GM19395 (cell line): Measurements from ENCODE around the gene SEZ6L.

Experiments used
- ATAC-seq: cut with Tn5 transposase; IDR thresholded peaks from one replicate; pipeline ENCODE4 v1.9.1; 2021; ENCODE audit warnings: mild to moderate bottlenecking, moderate library complexity; ENCODE audit not compliant: unreplicated experiment

Gene SEZ6L

DNA sequence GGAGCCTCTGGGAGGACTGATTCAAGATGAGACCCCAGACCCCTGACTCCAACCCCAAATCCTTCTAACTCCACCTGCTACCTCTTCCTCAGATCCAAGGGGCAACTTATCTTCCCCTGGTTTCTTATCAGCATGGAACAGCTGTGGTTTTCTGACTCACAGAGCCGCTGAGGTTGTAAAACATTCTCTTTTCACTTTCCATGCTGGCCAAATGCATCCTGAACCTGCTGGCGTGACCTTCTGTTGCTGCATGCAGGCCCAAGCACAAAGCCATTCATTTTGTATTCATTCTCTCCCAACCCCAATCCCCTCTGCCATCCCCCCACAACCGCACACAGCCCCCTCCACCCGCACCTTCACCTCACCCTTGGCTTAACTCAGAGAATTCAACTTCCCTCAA lies 70.3 kb downstream of the SEZ6L start:
- ATAC-seq, result no peak

DNA sequence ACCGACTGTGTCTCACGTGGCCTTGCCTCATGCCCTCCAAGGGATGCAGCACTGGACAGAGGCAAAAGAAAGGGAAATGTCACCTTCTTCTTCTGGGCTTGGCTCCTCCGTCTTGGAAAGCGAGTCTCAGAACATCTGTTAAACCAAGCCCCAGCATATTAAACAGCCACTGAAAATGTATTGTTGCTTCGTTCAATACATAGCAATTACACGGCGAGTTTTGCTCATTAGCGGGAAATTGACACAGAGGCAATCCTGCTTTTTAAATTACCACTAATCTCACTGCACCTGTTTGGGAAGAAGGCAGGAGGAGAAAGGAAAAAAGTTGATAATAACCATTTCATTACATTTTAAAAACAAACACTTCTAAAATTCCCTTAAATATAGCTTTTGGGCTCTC lies 72.1 kb downstream of the SEZ6L start:
- ATAC-seq, result no peak

DNA sequence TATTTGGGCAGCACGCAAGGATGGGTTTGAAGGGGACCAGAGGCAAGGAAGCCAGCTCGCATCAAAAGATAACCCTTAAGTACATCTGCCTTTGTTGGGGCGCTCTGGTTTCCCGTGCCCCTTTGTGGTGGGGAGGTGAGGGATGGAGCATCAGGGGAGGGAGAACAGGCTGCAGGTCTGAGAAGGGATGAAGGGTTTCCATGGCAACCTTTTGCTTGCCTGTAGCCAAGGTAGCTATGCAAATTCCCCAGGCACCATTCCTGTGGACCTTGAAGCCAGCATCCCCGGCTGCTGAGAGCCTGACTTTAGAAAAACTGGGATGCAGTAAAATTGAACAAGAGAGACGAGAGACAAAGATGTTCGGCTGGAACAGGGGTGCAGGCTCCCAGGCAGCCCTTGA lies 75.7 kb downstream of the SEZ6L start:
- ATAC-seq, result no peak

DNA sequence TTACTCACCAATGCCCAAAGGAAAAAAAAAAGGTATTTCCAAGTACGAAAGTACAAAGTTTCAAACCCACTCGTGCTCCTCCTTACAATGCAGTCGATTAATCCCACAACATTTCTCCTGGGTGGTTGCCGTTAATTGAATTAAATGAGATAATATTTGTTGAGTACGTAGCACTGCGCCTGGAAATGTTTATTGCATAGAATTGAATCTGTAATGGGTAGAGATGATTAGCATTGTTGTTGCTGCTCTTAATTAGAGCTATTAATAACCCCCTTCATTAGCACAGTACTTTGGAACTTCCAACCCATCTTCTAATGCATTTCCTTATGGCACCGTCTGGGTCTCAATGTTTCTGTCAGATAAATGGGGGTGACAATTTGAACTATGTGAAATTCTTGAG lies 77.3 kb downstream of the SEZ6L start:
- ATAC-seq, result no peak

DNA sequence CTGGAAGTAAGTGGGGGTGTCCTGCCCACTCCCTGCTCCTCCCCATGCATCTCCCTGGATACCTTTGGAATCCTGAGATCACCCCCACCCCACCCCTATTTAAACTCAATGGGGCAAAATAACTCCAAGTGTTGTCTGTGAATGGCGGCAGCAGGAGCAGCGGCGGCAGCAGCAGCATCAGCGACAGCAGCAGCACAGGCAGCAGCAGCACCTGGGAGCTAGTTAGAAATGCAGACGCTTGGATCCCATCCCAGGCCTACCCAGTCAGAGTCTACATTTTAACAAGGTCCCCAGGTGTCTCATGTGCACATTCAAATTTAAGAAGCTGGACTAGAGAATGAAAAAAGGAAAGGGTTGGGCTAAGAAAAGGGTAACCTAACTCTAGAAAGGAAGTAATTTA lies 82.6 kb downstream of the SEZ6L start:
- no peak for ATAC-seq

DNA sequence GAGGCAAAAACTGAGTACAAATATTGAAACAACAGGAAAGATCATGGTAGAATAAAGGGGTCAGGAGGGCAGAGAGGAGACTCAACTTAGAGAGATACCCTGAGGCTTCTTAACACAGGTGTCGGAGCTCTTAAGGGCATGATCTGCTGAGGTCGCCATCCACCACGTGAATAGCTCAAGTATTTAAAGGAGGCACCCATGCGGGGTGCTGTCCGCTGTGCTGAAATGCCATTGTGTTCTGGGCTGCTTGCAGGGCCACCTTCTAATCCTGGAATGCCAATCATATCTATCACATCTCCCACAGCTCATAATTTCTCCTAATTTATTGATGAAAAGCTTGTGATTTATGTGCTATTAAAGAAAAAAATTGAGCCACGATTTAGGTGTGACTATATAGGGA lies 90.2 kb downstream of the SEZ6L start:
- ATAC-seq, result no peak

DNA sequence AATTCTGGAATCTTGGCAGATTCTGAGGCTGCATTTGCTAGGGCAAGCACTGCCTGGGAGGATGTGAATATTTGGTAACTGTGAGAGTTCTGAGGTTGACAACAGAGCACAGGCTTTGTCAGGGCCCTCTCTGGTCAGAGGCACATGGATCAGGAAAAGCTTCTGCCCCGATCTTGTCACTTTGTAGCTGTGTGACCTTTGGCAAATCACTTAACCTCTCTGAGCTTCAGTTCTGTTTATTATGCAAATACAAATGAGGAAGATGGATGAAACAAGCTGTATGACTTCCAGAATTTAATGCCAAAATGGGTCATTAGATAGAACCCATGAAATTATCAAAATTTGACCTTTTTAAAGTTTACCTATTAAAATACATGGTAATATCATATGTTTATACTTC lies 94.9 kb downstream of the SEZ6L start:
- no peak for ATAC-seq

DNA sequence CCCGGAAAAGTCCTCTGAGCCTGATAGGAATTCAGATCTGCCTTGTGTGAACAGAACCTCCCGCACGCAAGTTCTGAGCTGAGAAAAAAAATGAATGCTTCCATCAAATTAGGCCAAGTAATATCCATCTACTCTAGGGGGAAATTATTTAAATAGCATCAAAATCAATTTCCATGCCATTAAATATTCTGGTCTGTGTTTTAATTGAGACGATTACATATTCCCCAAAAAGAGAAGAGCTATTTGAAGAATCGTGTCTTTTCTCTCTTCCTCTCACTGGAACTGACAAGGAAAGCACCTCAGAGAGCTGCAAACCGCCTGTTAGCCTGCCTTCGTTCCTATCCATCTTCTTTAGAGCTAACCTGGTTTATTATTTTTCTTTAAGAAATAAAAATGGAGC lies 96.0 kb downstream of the SEZ6L start:
- ATAC-seq, result no peak

DNA sequence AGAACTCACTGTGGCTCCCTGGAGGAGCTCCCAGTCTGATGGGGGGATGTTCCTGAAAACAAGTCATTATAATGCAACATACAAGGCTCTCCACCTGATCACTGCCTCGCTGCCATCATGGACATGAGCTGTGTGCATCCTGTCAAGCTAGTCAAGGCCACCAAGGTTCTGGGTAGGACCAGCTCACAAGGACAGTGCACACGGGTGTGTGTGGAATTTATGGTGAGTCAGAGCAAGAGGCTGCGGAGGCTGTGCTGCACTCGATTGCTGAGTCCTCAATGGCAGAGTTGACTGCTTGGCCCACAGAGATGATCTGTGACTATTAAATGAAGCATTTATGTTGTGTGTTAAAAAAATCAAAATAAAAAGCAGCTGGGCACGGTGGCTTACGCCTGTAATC lies 96.6 kb downstream of the SEZ6L start:
- ATAC-seq, result no peak

DNA sequence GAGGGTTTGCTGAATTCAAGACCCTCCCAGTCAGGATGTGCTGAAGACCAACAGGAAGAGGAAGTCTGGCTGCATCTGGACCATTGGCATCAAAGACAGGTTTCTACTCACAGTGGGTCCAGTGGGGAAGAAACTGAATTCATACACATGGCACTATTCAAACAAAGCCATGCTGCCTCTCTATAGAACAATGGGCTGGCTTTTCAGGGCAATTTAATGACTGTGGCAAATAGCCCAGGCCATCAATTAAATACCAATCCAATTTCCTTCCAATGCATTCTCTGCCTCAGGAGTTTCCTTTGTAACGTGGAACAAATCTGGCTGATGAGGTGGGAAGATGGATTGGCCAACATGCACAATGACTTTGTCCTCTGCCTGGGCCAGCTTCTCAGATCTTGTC lies 98.6 kb downstream of the SEZ6L start:
- ATAC-seq, result no peak

DNA sequence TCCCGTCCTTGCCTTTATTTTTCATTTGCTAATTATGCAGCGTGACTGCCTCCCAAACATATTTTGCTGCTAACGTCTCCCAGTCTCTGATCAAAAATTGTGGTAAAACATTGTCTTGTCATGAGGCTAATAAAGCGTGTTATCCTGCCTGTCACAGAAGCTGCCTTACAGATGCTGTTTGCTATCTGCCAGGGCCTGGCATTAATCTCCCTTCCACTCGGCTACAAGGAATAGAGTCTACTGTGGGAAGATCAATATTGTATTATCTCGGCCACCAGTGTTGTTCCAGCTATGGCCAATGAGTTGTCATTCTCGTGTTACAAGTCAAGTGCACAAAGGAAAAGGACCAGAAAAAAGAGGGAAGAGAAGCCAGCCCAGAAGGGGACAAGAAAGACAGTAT lies 100.3 kb downstream of the SEZ6L start:
- no peak for ATAC-seq

DNA sequence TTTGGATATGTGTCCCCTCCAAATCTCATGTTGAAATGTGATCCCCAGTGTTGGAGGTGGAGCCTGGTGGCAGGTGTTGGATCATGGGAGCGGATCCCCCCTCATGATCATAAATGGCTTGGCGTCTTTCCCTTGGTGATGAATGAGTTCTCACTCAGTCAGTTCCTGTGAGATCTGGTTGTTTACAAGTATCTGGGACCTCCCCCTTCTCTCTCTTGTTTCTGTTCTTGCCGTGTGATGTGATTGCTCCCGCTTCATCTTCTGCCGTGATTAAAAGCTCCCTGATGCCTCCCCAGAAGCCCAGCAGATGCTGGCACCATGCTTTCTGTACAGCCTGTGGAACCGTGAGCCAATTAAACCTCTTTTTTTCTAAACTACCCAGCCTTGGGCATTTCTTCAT lies 102.2 kb downstream of the SEZ6L start:
- ATAC-seq, result no peak

DNA sequence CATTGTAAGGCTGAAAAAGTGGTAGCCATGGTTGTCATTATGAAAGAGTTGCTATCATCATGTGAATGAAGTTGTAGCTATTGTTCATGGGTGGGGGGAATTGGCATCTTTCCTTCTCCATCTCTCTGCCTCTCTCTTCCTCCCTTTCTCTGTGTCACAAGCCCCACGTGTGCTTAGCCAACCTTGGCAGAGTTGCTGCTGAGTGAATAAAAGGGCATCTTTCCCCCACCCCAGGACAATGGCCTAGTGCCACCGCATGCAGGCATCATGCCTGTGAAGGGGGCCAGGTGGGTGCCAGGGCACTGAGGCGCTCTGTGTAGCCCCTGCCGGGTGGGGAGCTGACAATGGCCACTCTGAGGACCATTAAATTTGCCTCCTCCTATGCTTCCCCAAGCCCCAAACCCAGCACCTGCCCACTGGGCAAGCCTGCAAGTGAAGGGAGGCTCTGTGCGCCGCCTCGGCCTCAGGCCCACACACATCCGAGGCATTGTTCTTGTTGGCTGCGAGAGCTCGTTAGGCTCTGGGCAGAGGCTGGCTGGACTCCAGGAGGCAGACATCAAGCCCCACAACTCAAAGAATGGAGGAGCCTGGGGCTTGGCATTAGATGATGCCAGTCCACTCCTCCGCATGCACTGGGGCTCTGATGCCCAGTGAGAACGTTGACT lies 103.9 kb downstream of the SEZ6L start:
- no peak for ATAC-seq

DNA sequence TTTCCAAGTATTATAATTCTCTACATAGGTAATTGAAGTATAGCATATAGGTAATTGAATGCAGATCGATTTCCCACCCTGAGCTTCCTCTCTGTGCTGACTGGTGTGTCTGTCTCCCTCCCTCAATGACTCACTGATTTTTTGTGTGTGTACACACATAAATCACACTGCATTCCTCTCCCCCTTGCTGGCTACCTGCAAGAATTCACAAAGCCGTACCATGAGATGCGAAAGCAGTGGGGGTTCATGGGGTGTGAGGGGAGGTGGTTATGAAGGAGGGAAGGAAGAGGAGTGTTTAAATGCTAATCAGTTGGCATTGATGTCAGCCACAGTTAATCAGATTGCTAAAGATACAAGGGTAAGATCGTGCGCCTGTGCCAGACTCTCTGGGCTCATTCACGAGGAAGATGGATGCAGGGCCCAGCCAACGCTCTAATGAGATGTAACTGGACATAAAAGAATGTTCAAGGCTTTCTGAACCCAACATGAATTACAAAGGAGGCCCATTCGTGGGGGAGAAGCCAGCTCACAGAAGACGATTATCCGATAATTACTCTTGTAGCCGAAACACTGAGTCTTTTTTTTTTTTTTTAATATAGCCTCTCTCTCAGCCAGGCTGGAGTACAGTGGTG lies 107.4 kb downstream of the SEZ6L start:
- no peak for ATAC-seq

DNA sequence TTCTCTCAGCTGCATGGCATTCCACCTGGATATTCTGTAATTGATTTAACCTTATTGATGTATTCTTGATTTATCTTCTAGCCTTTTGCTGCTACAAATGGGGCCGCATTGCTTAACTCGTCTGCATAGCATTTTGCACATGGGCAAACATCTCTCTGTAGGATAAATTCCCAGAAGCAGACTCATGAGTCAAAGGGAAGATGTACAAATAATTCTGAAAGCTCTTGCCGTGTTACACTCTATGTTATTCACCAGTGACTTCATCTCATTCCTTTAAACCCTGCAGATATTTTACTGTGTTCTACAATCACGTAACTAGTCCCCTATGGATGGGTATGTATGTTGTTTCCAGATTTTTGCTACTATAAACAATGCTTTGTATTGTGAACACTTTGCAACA lies 112.7 kb downstream of the SEZ6L start:
- no peak for ATAC-seq

DNA sequence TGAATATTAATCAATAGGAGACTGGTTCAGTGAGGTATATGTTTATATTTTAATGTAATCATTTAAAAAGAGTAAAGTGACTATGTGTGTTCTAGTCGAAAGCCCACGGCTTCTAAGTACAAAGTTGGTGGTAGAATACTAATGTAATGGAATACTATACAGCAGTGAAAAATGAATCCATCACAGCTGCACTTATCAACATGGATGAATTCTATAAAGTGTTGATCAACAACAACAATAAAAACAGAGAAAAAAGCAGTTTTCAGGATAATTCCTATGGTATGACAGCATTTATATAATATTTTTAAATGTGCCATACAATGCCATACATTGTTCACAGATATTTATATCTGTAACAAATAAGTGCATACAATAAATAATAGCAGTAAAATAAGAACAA lies 114.1 kb downstream of the SEZ6L start:
- ATAC-seq, result no peak

DNA sequence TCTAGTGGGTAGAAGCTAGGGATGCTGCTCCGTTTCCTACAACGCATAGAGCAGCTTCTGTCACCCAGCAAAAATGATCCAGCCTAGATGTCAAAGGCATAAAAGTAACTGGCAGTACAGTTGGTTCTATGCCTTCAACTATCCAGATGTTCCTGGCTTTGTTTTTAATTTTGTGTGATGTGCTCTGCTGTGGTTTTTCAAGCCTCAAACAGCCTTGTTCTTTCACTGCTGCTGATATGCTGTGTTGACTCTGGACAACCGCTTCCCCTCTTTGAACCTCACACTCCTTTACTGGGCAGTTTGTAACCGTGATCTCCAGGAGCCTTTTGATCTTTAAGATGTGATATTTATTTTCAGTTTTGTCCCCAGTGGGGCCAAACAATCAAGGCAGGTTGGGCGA lies 116.4 kb downstream of the SEZ6L start:
- ATAC-seq, result no peak

DNA sequence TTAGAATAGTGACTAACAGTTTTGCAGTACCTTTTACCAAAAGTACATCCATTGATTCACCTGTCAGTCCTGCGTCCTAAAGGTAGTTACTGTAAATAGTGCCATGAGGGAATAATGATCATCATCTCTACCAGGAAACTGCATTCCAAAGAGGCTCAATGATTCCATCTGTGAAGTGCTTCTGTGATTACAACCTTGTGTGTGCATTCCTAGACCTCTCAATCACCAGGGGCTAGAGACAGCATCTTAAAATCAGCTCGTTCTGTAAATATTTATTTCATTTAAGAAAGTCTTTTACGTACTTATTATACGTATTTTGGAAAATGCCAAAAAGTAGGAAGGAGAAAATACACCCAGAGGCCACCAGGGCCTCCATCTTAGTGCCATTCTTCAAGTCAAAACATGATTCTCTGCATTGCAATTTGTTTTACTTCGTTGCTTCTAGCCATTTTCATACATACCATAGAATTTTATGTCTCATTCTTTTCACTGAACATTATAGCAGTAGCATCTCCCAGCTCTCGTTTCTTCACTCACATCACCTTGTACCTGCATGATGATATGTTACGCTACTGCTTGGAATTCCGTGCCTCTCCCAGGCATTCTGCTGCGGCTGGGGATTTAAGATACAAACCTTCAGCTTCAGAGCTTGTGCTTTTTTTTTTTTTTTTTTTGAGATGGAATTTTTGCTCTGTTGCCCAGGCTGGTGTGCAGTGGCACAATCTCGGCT lies 117.0 kb downstream of the SEZ6L start:
- no peak for ATAC-seq

DNA sequence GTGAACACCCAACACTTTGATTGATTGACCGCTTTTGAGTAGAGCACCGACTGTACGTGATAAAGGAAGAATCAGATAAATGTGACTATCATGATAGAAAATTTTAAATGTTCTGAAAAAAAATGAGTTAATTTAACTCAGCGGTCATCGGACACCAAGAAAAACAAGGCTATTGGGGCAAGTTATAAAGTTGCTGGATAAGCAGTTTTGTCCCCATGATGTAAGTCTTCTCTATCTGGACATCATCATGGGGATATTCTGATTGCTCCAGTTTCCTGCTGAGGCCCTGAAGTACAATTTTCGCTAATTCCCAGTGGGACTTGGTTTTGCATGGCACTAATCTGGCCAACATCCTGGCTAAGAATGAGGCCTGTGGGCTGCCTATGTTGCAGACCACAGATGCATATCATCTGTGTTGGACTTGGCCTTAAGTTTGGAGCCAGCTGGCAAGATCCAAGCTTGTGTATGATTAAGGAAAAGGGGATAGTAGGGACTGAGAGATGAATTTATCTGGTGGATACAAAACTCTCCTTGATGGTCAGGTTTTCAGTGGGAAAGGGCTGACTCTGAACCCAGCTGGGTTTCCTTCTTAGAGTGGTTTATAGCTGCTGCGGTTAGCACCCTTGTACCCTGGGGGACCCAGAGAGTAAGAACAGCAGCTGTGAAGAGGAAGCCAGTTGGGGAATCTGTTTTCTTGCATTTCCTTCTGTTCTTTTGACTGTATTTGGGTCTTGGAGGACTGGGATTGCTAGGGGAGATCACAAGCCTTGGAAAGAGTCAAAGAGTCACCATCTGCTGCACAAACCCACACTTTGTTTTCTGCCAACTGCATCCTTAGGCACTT lies 118.3 kb downstream of the SEZ6L start:
- ATAC-seq, result no peak

DNA sequence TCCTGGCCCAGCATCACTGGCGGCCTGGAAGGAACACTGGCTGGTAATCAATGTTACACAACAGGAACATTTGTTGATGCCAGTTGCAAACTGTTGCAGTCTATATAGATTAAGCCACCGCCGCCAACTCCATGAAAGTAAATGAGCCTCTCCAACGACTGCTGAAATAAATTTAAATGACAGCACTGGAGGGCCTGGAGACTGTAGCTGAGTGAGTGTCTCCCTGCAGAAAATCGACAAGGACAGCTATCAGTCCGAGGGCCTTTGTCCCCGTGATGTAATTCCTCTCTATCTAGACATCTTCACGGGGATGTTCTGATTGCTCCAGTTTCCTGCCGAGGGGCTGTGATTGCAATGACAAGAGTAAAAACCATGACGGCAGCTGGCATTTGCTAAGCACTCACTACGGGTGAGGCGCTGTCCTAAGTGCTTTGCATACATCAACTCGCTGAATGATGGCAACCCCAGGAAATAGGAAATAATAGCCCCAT lies 120.4 kb downstream of the SEZ6L start:
- ATAC-seq, result no peak

DNA sequence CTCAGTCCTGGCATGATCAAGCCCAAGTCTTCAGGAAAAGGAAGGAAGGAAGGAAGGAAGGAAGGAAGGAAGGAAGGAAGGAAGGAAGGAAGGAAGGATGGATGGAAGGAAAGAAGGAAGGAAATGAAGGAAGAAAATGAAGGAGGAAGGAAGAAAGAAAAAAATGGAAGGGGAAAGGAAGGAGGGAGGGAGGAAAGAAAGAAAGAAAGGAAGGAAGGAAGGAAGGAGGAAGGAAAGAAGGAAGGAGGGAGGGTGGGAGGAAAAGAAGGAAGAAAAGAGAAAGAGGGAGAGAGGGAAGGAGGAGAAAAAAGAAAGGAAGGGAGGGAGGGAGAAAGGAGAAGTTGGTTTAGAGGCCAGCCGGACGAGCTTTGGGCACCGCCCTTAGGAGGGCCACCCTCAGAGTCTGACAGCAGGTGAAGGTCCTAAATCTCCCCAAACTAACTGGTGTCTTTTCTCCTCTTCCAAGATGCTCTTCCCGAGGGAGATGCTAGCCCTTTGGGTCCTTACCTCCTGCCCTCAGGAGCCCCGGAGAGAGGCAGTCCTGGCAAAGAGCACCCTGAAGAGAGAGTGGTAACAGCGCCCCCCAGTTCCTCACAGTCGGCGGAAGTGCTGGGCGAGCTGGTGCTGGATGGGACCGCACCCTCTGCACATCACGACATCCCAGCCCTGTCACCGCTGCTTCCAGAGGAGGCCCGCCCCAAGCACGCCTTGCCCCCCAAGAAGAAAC lies 122.8 kb downstream of the SEZ6L start:
- no peak for ATAC-seq
